Subcutaneous adipose tissue (tissue), 4 donors: ENCODE results near the gene GLIPR1. TPM values are rescaled to one million over a fixed set of nuclear protein-coding genes. Genes with fewer than 3 reads are reported as not detected.

Experiments used
- total RNA-seq, 4 donors: library from RNA; depleted of rRNA; stranded (reverse); fragments of >200 nt; gene quantifications; one replicate each; pipeline ENCODE4 v1.1.0, GENCODE V29; 2016
- TF ChIP-seq, protein P1 (sequence below): fragments of 450-650 bp; IDR thresholded peaks from one replicate; pipeline ENCODE4 v1.5.1; 2016; ENCODE audit warnings: low read depth, mild to moderate bottlenecking, control low read depth, antibody characterized with exemption, moderate library complexity

The GLIPR1 gene
- total RNA-seq, 4 donors from 2014 or later: 8.9 to 82.6 (median 24.2) TPM

- TF ChIP-seq, protein P1, sequence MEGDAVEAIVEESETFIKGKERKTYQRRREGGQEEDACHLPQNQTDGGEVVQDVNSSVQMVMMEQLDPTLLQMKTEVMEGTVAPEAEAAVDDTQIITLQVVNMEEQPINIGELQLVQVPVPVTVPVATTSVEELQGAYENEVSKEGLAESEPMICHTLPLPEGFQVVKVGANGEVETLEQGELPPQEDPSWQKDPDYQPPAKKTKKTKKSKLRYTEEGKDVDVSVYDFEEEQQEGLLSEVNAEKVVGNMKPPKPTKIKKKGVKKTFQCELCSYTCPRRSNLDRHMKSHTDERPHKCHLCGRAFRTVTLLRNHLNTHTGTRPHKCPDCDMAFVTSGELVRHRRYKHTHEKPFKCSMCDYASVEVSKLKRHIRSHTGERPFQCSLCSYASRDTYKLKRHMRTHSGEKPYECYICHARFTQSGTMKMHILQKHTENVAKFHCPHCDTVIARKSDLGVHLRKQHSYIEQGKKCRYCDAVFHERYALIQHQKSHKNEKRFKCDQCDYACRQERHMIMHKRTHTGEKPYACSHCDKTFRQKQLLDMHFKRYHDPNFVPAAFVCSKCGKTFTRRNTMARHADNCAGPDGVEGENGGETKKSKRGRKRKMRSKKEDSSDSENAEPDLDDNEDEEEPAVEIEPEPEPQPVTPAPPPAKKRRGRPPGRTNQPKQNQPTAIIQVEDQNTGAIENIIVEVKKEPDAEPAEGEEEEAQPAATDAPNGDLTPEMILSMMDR: no peak
Measured at GRCh38 chr12:75529826-75530225, 49.3 kb downstream of the GLIPR1 start.

DNA sequence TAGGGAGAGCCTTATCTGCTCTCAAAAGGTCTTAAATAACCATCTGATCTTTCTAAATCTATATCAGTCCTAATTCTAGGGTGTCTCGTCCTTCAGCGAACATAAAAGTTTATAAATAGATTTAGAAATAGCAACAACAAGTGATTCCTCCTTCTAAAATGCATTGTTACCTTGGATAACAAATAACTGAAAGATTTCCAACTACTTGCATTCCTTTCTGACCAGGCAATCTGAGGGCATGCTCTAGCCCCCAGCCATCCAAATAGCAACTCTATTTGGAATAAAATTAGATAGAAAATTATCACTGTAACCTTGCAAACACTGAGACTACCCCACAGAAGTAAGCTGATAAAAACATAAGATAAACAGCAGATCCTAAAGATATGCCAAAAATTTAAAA, 52.7 kb downstream of the GLIPR1 start:
- TF ChIP-seq, protein P1: no peak

DNA sequence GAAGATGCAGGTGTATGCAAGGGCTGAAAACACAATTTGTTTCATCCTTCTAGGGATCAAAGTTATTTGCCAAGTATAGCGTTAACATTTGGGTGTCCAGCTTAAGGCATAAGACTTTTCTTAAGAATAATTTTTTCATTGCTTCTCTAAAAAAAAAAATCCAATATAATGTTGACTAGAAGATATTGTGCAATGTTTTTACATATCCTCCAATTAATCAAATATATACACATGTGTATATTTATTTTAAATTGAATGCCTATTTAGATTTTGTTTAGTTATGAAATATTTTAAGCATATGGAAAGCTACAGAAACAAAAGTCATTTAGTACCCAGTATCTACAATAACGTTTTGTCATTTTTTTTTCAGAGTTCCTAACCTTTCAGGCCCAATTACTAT, 59.3 kb downstream of the GLIPR1 start:
- TF ChIP-seq, protein P1: no peak

DNA sequence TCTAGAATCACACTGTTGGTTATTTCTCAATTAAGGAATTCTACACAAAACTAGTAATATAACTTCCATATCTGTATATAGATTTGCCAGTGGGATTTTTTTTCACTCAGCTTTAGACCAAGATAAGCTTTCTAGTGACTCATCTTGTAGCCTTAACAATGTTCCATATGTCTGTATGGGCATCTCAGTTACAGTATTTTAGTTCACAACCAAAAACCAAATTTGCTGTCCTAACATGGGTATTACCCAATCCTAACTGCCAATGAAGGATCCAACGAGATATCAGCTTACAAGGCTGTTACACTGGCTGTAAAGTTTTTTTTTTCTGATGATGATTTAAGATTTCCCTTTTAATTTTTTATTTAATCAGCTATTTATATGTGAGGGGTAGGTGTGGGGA, 62.4 kb downstream of the GLIPR1 start:
- TF ChIP-seq, protein P1: no peak

GRCh38 chr12:75543529-75543928, 63.0 kb downstream of the GLIPR1 start:
- TF ChIP-seq, protein P1: no peak

- TF ChIP-seq, protein P1: no peak
Measured at GRCh38 chr12:75545636-75546035, 65.1 kb downstream of the GLIPR1 start.

GRCh38 chr12:75548879-75549278, 68.3 kb downstream of the GLIPR1 start:
- TF ChIP-seq, protein P1: no peak
